Measurements from ENCODE around the gene ABCG2.
"Not testable (repeated sequence)": the region's sequence is repeated elsewhere in the genome, so short reads cannot be mapped to it uniquely, and the experiment has no call there.

ABCG2 gene

DNA sequence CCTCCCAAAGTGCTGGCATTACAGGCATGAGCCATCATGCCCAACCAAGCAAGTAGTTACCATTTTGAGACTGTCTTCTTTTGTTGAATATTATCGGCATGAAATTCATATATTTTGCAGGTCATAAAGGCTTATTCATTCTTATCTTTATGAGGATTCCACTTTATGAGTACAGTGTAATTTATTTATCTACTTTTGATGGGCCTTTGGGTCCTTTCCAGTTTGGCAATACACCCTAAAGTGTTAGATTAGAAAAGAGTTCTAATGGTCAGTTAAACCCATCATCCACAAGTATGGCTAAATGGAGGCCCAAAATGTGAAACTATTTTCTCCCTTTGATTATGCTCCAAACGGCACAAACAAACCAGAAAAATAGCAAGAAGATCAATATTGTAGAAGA is 10.9 kb upstream of the ABCG2 start:
- no peak for DNase-seq (ENCODE audit: low read depth in 3 of 3, low spot score in 1 of 3)

DNA sequence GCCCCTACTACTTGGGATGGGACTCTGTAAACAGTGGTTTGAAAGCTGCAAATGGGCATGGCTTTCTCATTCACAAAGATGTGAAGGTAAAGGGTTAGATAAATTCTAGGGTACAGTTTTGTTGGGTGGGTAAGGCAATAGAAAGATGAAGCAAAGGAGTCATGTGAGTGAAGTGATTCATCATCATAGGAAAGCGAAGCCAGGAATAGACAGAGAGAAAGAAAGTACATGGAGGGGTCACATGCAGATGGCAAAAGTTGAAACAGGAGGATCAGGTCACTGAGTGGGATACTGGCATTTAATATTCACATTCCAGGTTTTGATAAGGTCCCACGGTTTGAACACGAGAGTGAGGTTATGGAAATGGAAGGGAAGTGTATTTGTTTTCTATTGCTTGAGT is 8.2 kb upstream of the ABCG2 start:
- no peak for DNase-seq (ENCODE audit: low read depth in 3 of 3, low spot score in 1 of 3)

GRCh38 chr4:88163336-88163735 is 4.9 kb upstream of the ABCG2 start:
- DNase-seq (ENCODE audit: low read depth in 3 of 3, low spot score in 1 of 3), result no peak

DNA sequence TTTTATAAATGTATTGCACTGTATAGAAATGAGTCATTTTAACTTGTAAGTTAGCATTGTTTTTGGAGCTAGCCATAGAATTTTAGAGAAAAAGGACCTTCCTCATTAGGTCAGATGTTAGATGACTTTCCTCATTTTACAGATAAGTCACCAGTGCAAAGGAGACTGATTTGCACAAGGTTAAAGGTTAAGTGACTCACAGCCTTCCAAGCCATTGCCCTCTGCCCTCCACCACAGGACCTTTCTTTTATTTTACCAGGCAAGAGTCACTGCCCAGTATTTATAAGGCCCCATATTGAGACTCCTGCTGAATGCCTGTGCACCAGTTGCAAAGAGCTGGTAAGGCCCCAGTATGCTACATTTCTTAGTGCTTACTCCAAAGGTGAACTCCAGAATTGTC is 4.2 kb upstream of the ABCG2 start:
- no peak for DNase-seq (ENCODE audit: low read depth in 3 of 3, low spot score in 1 of 3)

GRCh38 chr4:88159229-88159725 is 838 bp upstream of the ABCG2 start:
- DNase-seq (ENCODE audit: low read depth in 3 of 3, low spot score in 1 of 3), result no peak

GRCh38 chr4:88158038-88158488 is 376 bp downstream of the ABCG2 start:
- no peak for DNase-seq (ENCODE audit: low read depth in 3 of 3, low spot score in 1 of 3)

DNA sequence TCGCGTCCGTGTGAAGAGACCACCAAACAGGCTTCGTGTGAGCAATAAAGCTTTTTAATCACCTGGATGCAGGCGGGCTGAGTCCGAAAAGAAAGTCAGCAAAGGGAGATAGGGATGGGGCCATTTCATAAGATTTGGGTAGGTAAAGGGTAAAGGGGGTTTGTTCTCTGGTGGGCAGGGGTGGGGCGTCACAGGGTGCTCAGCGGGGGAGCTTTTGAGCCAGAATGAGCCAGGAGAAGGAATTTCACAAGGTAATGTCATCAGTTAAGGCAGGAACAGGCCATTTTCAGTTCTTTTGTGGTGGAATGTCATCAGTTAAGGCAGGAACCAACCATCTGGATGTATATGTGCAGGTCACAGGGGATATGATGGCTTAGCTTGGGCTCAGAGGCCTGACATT is 6.1 kb downstream of the ABCG2 start:
- not testable (repeated sequence) for DNase-seq (ENCODE audit: low read depth in 3 of 3, low spot score in 1 of 3)

DNA sequence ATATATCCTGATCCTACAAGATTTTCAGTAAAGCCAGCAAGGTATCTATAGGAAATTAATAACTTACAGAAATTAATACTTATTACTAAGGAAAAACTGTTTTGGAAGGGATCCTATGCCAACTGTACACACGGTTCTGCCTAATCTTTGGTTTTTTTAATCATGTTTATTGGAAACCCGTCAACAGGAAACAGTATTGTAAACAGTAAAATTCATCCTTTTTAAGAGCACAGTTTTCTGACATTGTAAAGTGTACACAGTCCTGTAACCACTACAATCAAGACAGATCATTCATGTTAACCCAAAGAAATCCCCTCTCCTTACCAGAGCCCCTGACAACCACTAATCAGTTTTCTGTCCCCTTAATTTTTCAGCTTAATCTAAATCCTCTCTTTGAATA is 9.9 kb downstream of the ABCG2 start:
- DNase-seq (ENCODE audit: low read depth in 3 of 3, low spot score in 1 of 3), result no peak

DNA sequence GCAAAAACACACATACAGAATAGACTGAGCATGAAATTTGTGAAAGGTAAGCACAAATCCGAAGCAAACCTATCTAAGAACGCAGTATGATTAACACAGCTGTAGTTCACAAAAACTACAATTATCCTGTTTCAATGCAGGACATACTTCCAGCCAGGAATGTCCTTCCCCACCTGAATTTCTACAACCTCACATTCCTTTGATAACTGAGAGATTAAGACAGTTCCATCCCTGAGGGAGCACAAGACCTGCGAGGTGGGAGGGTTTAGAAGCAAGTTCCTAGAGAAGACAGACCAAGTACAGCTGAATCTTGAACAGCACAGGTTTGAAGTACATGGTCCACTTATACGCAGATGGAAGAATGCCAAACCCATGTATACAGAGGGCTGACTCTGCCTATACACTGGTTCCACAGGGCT is 10.6 kb downstream of the ABCG2 start:
- DNase-seq (ENCODE audit: low read depth in 3 of 3, low spot score in 1 of 3), result no peak

- no peak for DNase-seq (ENCODE audit: low read depth in 3 of 3, low spot score in 1 of 3)
These were observed 11.5 kb downstream of the ABCG2 start for GRCh38 chr4:88146891-88147290.

DNA sequence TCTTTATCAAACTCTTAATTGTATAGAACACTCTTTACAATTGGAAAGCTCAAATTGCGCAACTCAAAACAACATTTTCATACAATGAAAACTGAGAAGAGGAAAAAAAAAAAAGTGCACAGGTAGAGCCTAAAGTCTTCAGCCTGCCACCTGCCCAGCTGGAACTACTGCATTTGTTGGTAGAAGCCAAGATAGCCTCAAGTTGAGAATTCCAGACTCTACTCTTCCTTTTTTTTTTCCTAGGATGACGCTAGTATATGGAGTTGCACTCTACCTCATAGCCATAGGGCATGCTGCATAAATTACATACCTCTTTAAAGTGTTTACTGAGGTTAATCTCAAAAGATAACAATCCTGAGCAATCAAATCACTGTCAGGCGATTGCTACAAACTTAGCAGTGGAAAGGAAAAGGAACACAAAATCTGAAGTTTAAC is 13.6 kb downstream of the ABCG2 start:
- no peak for DNase-seq (ENCODE audit: low read depth in 3 of 3, low spot score in 1 of 3)

- no peak for DNase-seq (ENCODE audit: low read depth in 3 of 3, low spot score in 1 of 3)
These were observed 14.4 kb downstream of the ABCG2 start for GRCh38 chr4:88144048-88144447.

DNA sequence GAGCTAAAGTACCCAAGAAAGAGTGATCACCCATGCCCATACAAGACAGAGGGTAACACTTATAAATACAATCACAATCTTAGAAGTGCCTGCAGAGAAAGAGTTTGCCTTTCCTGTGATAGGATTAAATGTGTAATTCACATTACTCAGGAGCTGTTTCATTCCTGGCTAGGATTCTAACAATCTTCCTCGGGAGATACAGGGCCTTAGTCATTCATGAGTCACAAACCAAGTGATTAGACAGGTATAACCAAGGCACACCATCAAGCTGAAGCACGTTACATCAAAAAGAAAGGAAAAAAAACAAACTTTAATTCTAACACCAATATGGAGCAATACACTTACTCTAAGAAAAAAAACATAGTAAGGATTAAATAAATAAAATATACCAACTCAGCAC is 14.9 kb downstream of the ABCG2 start:
- DNase-seq (ENCODE audit: low read depth in 3 of 3, low spot score in 1 of 3), result no peak

- no peak for DNase-seq (ENCODE audit: low read depth in 3 of 3, low spot score in 1 of 3)
These were observed 19.9 kb downstream of the ABCG2 start for GRCh38 chr4:88138561-88138960.

DNA sequence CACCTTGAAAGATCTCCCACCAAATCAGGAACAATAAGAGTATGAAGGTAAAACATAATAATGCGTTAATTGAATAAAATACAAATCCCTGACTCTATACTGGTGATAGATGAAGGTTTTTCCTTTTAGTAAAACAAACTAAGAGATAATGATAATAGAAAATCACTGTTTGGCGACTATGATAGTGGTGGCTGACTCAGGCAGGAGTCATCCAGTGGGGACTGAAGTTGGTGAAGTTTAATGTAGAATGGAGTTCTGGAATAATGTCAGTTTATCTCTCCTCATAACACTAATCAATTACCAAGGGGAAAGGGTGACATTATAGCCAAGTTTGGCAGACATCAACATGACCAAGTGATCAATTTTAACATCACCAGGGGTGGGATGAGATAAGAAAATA is 21.3 kb downstream of the ABCG2 start:
- DNase-seq (ENCODE audit: low read depth in 3 of 3, low spot score in 1 of 3), result no peak

GRCh38 chr4:88136249-88136648 is 22.2 kb downstream of the ABCG2 start:
- no peak for DNase-seq (ENCODE audit: low read depth in 3 of 3, low spot score in 1 of 3)

DNA sequence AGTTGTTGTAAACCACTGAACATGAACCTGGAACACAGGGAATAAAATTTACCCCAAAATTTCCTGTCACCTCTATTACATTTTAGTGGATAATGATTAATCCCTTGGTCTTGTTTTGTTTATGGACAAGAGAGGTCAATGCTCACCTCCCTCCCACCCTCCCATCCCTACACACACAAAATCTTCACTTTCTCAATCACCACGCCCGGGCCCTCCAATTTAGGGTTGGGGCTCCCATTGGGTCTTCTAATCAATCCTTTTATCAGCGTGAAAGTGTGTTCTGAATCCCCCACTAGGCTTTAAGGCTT is 23.1 kb downstream of the ABCG2 start:
- DNase-seq (ENCODE audit: low read depth in 3 of 3, low spot score in 1 of 3), result no peak

DNA sequence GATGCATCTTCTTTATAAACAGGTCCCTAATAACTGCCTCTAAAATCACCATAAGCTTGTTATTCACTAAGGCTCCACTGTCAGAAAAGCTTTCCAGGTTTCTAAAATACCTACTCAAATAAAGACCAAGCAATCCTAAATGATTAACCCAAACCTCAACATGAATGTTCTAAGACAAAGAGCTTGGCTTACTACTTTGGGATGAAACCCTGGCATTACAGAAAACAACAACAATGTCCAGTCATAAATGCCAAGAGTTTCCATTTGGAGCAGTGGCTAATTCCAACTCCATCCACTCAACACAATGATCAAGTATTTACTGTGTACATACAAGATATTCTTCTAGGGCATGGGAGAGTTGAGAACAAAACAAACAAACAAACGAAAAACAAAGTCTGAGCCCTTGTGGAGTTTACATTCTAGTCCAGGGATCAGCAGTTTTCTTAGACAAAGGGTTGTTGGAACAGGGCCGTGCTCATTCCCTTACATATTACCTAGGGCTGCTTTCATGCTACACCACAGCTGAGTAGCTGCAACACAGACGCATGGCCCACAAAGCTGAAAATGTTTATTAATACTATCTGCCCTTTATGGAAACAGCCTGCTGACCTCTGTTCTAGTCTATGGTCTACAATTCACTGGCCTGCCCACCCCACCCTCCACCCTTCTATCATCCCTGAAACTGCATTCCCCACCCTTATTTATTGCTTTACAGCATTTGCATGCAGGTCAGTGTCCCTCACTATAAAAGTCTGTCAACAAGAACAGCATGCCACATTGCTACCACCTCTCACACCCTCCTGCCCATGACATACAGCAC is 23.7 kb downstream of the ABCG2 start:
- DNase-seq (ENCODE audit: low read depth in 3 of 3, low spot score in 1 of 3), result no peak

- no peak for DNase-seq (ENCODE audit: low read depth in 3 of 3, low spot score in 1 of 3)
These were observed 24.3 kb downstream of the ABCG2 start for GRCh38 chr4:88134111-88134510.

GRCh38 chr4:88130544-88131305 is 27.7 kb downstream of the ABCG2 start:
- DNase-seq (ENCODE audit: low read depth in 3 of 3, low spot score in 1 of 3), result no peak

GRCh38 chr4:88130003-88130402 is 28.4 kb downstream of the ABCG2 start:
- DNase-seq (ENCODE audit: low read depth in 3 of 3, low spot score in 1 of 3), result no peak

GRCh38 chr4:88122260-88122659 is 36.2 kb downstream of the ABCG2 start:
- DNase-seq (ENCODE audit: low read depth in 3 of 3, low spot score in 1 of 3), result not testable (repeated sequence)
